Uterus (tissue), 4 donors: ENCODE results near the gene NOC4L. TPM values are rescaled to one million over a fixed set of nuclear protein-coding genes. Genes with fewer than 3 reads are reported as not detected.

ENCODE experiments used
- DNase-seq, 2 donors: peaks; one replicate each; pipeline ENCODE4 v3.0.0-alpha.2; 2019 to 2020
- H3K27ac ChIP-seq, 2 donors: fragments of 200-600 bp; sonication (generic); 1 replicate in 1 of 2; 2 replicates in 1 of 2; pipeline ENCODE4 v1.5.1; 2016 to 2018
- H3K27me3 ChIP-seq, 2 donors: fragments of 200-600 bp; sonication (generic); one replicate each; pipeline ENCODE4 v1.5.1; 2018 to 2019; ENCODE audit warnings: control low read depth in 1 of 2
- H3K36me3 ChIP-seq, 2 donors: fragments of 200-600 bp; sonication (generic); one replicate each; pipeline ENCODE4 v1.5.1; 2019; ENCODE audit warnings: control low read depth in 1 of 2
- H3K4me1 ChIP-seq, 2 donors: fragments of 200-600 bp; sonication (generic); one replicate each; pipeline ENCODE4 v1.5.1; 2018 to 2019; ENCODE audit warnings: control low read depth in 1 of 2
- H3K4me3 ChIP-seq, 2 donors: fragments of 200-600 bp; sonication (generic); 1 replicate in 1 of 2; 2 replicates in 1 of 2; pipeline ENCODE4 v1.5.1; 2018 to 2019; ENCODE audit warnings: mild to moderate bottlenecking in 1 of 2
- H3K9me3 ChIP-seq, 2 donors: fragments of 200-600 bp; sonication (generic); one replicate each; pipeline ENCODE4 v1.5.1; 2019; ENCODE audit warnings: control low read depth in 1 of 2
- CTCF ChIP-seq, 4 experiments: fragments of 200-600 bp in 2 of 4; fragments of 450-650 bp in 2 of 4; sonication (generic) in 2 of 4; IDR thresholded peaks; one replicate each; pipeline ENCODE4 v1.5.1; 2016 to 2019; ENCODE audit warnings: antibody characterized with exemption in 4 of 4, mild to moderate bottlenecking in 2 of 4, moderate library complexity in 1 of 4
- POLR2A ChIP-seq, 2 donors: fragments of 450-650 bp; IDR thresholded peaks; one replicate each; pipeline ENCODE4 v1.6.1; 2016; ENCODE audit warnings: antibody characterized with exemption in 2 of 2, mild to moderate bottlenecking in 1 of 2, moderate library complexity in 1 of 2
- intact Hi-C: fragments of 100-400 bp; cut with DNase I; formaldehyde crosslinking; loops from one replicate; pipeline ENCODE4 v1.15.1; 2023; ENCODE audit warnings: low total_unique reads
- total RNA-seq, 4 donors: library from RNA; depleted of rRNA in 3 of 4; stranded (reverse); fragments of >200 nt in 3 of 4; gene quantifications; one replicate each; pipeline versions ENCODE4 v1.1.0 to v1.2.4, GENCODE V29; 2014 to 2023
- donor health status: DM: yes; HTN: yes; CAD: no.

Gene NOC4L
- total RNA-seq, 4 donors from 2014 or later: 9.4 to 15.4 TPM; not detected in 2

DNA sequence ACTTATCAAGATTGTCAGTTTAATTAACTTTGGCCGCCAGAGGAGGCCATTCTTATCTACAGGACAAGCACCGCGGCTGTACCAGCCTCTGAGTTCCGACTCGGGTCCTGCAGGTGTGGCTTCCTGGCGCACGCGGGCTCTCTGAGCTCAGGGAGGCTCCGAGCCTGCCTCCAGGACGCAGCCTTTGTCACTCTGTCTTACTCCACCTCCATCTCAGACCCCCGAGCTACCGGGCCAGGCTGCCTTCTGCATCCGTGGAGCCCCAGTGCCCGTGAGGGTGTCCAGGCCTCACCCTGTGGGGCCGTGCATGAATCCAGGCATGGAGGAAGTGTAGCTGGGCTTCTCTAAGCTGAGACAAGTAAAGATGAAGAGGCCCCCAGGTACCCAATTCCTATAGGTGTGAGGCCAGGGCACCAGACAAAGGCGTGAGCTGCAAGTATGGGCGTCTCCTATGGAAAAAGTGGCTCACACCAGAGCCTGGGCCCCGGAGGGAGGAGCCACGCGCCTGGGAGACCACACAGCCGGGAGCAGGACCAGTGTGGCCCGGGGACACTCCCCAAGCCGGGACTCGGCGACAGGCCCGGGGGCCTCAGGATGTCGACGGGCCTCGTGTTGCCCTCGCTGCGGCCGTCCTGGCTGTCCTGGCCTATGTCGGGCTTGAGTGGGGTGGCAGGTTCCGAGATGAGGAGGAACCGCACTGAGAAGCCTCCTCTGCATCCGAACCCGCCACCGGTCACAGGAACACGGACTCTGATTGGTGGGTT is 42.8 kb downstream of the NOC4L start:
- intact Hi-C loops: no loop called here
- H3K9me3 ChIP-seq: no peaks in the 10 kb centered on the region
- DNase-seq: no peak
- H3K27ac ChIP-seq: no peak overlapping the region
- TF ChIP-seq CTCF (IDR thresholded peaks at IDR 0.05): no peak
- TF ChIP-seq POLR2A (IDR thresholded peaks at IDR 0.05): no peak
- no peak overlapping the region for H3K4me3 ChIP-seq
- H3K27me3 ChIP-seq: no peaks in the 10 kb centered on the region
- H3K4me1 ChIP-seq: peaks cover 0 to 15% of the 10 kb centered on the region in 2 donors
- no peaks in the 10 kb centered on the region for H3K36me3 ChIP-seq

GRCh38 chr12:132187646-132188450 is 43.6 kb downstream of the NOC4L start:
- intact Hi-C loops: no loop called here
- no peak for DNase-seq

GRCh38 chr12:132188451-132188901 is 44.2 kb downstream of the NOC4L start:
- no peak overlapping the region for H3K27ac ChIP-seq
- H3K36me3 ChIP-seq: no peaks in the 10 kb centered on the region
- TF ChIP-seq POLR2A (IDR thresholded peaks at IDR 0.05) (no peak), CTCF (IDR thresholded peaks at IDR 0.05) (no peak)
- H3K9me3 ChIP-seq: no peaks in the 10 kb centered on the region
- no peaks in the 10 kb centered on the region for H3K27me3 ChIP-seq
- intact Hi-C loops: no loop called here
- peaks cover 0 to 15% of the 10 kb centered on the region in 2 donors for H3K4me1 ChIP-seq
- no peak overlapping the region for H3K4me3 ChIP-seq
- no peak for DNase-seq

More at GRCh38 chr12:132187646-132188450, 43.6 kb downstream of the NOC4L start:
- Histone ChIP-seq H3K4me3 (no peak overlapping the region), H3K27ac (no peak overlapping the region), H3K27me3 (no peaks in the 10 kb centered on the region), H3K4me1 (peaks cover 0 to 15% of the 10 kb centered on the region in 2 donors), H3K36me3 (no peaks in the 10 kb centered on the region), H3K9me3 (no peaks in the 10 kb centered on the region)
- TF ChIP-seq CTCF (IDR thresholded peaks at IDR 0.05) (no peak), POLR2A (IDR thresholded peaks at IDR 0.05) (no peak)

DNA sequence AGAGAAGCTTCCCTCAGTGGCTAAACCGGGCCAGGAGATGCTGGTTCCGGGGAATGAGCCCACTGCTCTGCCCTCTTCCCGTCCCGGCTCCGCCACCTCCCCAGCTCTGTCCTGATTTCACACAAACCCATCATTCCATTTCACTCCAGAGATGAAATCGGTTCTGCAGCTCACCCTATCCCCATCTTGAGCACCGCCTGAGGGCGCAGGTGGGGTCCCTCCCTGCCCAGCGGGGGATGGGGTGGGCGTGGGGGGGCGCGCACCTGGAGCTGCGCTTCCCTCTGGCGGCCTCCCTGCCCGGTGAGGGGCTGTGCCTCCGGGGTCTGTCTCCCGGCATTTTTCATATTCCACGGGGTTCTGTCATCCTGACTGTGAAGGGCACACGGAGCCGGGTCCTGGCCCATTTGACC is 44.7 kb downstream of the NOC4L start:
- H3K36me3 ChIP-seq: no peaks in the 10 kb centered on the region
- TF ChIP-seq POLR2A (IDR thresholded peaks at IDR 0.05) (no peak), CTCF (IDR thresholded peaks at IDR 0.05) (no peak)
- H3K9me3 ChIP-seq: no peaks in the 10 kb centered on the region
- H3K27ac ChIP-seq: peak overlapping the region; percentile 54 to 70
- no peaks in the 10 kb centered on the region for H3K27me3 ChIP-seq
- DNase-seq: no peak
- peak overlapping the region; percentile 44 to 46 for H3K4me3 ChIP-seq
- intact Hi-C loops: no loop called here
- peaks cover 0 to 15% of the 10 kb centered on the region in 2 donors for H3K4me1 ChIP-seq
